ENCODE data around the gene ZFYVE21.

ZFYVE21 gene

DNA sequence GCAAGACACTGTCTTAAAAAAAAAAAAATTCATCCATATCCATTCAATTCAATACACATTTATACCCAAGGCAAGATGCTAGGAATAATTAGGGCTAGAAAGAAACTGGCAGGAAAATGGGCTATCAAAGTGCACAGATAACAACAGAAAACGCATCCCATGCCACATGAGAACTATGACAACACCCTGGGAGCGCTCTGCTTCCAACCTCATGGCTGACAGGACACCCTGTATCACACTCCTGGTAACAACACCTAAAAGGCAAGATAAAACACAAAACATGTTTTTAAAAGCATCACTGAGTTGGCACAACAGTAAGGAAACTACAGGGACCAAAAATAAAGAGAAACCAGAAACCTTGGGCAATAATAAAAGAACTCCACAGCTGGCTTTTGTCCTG is 54.9 kb downstream of the ZFYVE21 start:
- Histone ChIP-seq H3K79me2 (ENCODE audit: insufficient read depth, low read length) (no peaks in the 10 kb centered on the region), H4K20me1 (ENCODE audit: insufficient read depth, low read length) (no peaks in the 10 kb centered on the region), H3K9me3 (ENCODE audit: insufficient read depth, low read length, severe bottlenecking) (no peaks in the 10 kb centered on the region), H3K4me3 (ENCODE audit: low read depth in 1 of 2, low read length in 2 of 2) (no peak overlapping the region), H3K9ac (ENCODE audit: low read depth, low read length) (no peak overlapping the region), H3K36me3 (ENCODE audit: insufficient read depth, low read length) (no peaks in the 10 kb centered on the region), H3K4me1 (ENCODE audit: insufficient read depth, low read length) (no peaks in the 10 kb centered on the region), H3K27me3 (ENCODE audit: insufficient read depth, low read length, poor library complexity) (no peaks in the 10 kb centered on the region), H3K4me2 (ENCODE audit: insufficient read depth, low read length) (no peak overlapping the region), H3K27ac (ENCODE audit: low read length) (no peak overlapping the region), H2AFZ (ENCODE audit: low read depth, low read length) (no peak overlapping the region)
- TF ChIP-seq EZH2 (IDR thresholded peaks at IDR 0.05; ENCODE audit: borderline replicate concordance, low read depth, low read length, severe bottlenecking) (no peak), CTCF (IDR thresholded peaks at IDR 0.05; ENCODE audit: borderline replicate concordance, extremely low read depth, low read length, poor library complexity, severe bottlenecking) (no peak)
- ATAC-seq (ENCODE audit: insufficient read depth, low read depth) (no peak), DNase-seq (no peak)

DNA sequence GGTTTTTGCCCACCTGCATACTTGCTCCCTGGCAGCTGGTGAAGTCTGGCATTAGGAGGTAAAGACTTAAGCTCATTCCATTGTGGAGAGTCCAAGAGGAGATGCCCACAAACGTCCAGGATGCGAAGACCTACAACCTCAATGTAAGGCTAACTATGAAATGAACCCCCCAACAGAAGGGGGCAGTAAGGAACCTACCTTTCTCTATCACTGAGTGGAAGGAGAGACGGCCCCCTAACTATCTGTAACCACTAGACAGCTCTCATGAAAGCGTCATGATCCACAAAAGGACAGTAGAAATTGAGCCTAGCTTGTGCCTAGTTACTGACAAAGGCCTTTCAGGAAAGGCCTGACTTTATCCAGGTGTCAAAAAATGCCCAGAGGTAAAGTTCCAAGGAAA is 55.3 kb downstream of the ZFYVE21 start:
- TF ChIP-seq EZH2 (IDR thresholded peaks at IDR 0.05; ENCODE audit: borderline replicate concordance, low read depth, low read length, severe bottlenecking) (no peak), CTCF (IDR thresholded peaks at IDR 0.05; ENCODE audit: borderline replicate concordance, extremely low read depth, low read length, poor library complexity, severe bottlenecking) (peak; percentile 27)
- no peak overlapping the region for H3K9ac ChIP-seq (ENCODE audit: low read depth, low read length)
- H3K9me3 ChIP-seq (ENCODE audit: insufficient read depth, low read length, severe bottlenecking) = no peaks in the 10 kb centered on the region

GRCh38 chr14:103772078-103772712 is 56.6 kb downstream of the ZFYVE21 start:
- H3K27me3 ChIP-seq (ENCODE audit: insufficient read depth, low read length, poor library complexity) = no peaks in the 10 kb centered on the region
- no peak overlapping the region for H2AFZ ChIP-seq (ENCODE audit: low read depth, low read length)
- H3K9ac ChIP-seq (ENCODE audit: low read depth, low read length) = no peak overlapping the region
- no peak overlapping the region for H3K4me2 ChIP-seq (ENCODE audit: insufficient read depth, low read length)
- no peaks in the 10 kb centered on the region for H3K79me2 ChIP-seq (ENCODE audit: insufficient read depth, low read length)
- no peaks in the 10 kb centered on the region for H3K9me3 ChIP-seq (ENCODE audit: insufficient read depth, low read length, severe bottlenecking)
- H3K27ac ChIP-seq (ENCODE audit: low read length) = no peak overlapping the region
- ATAC-seq (ENCODE audit: insufficient read depth, low read depth) (no peak), DNase-seq (no peak)
- no peaks in the 10 kb centered on the region for H4K20me1 ChIP-seq (ENCODE audit: insufficient read depth, low read length)
- H3K4me3 ChIP-seq (ENCODE audit: low read depth in 1 of 2, low read length in 2 of 2) = no peak overlapping the region
- H3K4me1 ChIP-seq (ENCODE audit: insufficient read depth, low read length) = no peaks in the 10 kb centered on the region
- TF ChIP-seq CTCF (IDR thresholded peaks at IDR 0.05; ENCODE audit: borderline replicate concordance, extremely low read depth, low read length, poor library complexity, severe bottlenecking) (no peak), EZH2 (IDR thresholded peaks at IDR 0.05; ENCODE audit: borderline replicate concordance, low read depth, low read length, severe bottlenecking) (no peak)
- no peaks in the 10 kb centered on the region for H3K36me3 ChIP-seq (ENCODE audit: insufficient read depth, low read length)

More for the DNA sequence above, 55.3 kb downstream of the ZFYVE21 start:
- H4K20me1 ChIP-seq (ENCODE audit: insufficient read depth, low read length) = no peaks in the 10 kb centered on the region
- H3K27ac ChIP-seq (ENCODE audit: low read length) = no peak overlapping the region
- H2AFZ ChIP-seq (ENCODE audit: low read depth, low read length) = no peak overlapping the region
- no peaks in the 10 kb centered on the region for H3K36me3 ChIP-seq (ENCODE audit: insufficient read depth, low read length)
- no peaks in the 10 kb centered on the region for H3K79me2 ChIP-seq (ENCODE audit: insufficient read depth, low read length)
- no peaks in the 10 kb centered on the region for H3K27me3 ChIP-seq (ENCODE audit: insufficient read depth, low read length, poor library complexity)
- H3K4me2 ChIP-seq (ENCODE audit: insufficient read depth, low read length) = no peak overlapping the region
- DNase-seq (no peak), ATAC-seq (ENCODE audit: insufficient read depth, low read depth) (no peak)
- H3K4me1 ChIP-seq (ENCODE audit: insufficient read depth, low read length) = no peaks in the 10 kb centered on the region
- no peak overlapping the region for H3K4me3 ChIP-seq (ENCODE audit: low read depth in 1 of 2, low read length in 2 of 2)
